ENCODE data around the gene KLHL29. TPM values are rescaled to one million over a fixed set of nuclear protein-coding genes. Genes with fewer than 3 reads are reported as not detected.
"Not testable (repeated sequence)": the region's sequence is repeated elsewhere in the genome, so short reads cannot be mapped to it uniquely, and the experiment has no call there.

Gene KLHL29
- total and polyA plus RNA-seq, 2 experiments from 2014 or later, result 1.5 to 6.5 TPM

- not testable (repeated sequence) for H3K9me2 ChIP-seq (ENCODE audit: insufficient read depth); H3K27ac ChIP-seq (ENCODE audit: low read depth); H2AFZ ChIP-seq; H3K9me3 Mint-ChIP-seq; H3K36me3 Mint-ChIP-seq (ENCODE audit: low read depth); H3K79me2 ChIP-seq (replicated peaks; ENCODE audit: insufficient read depth); H3F3A ChIP-seq (replicated peaks; ENCODE audit: low read depth); H3K27ac Mint-ChIP-seq; H3K4me2 ChIP-seq; H3K36me3 ChIP-seq (ENCODE audit: insufficient read depth); H3K4me3 ChIP-seq; H3K4me3 Mint-ChIP-seq; DNase-seq (ENCODE audit: low spot score); ATAC-seq
- H4K20me1 ChIP-seq (replicated peaks; ENCODE audit: insufficient read depth), result peaks cover 10% of the 10 kb centered on the region
- H3K4me1 ChIP-seq (ENCODE audit: insufficient read depth), result peaks cover 14% of the 10 kb centered on the region; the same call in 1 of the 2 replicates
- peaks cover 36% of the 10 kb centered on the region for H3K4me1 Mint-ChIP-seq
- peaks cover 34% of the 10 kb centered on the region for H3K27me3 ChIP-seq (ENCODE audit: insufficient read depth)
- peaks cover 25% of the 10 kb centered on the region for H3K27me3 Mint-ChIP-seq (ENCODE audit: insufficient read depth, low read depth, poor library complexity)
Measured at GRCh38 chr2:23391237-23391736, 6.3 kb downstream of the KLHL29 start.

DNA sequence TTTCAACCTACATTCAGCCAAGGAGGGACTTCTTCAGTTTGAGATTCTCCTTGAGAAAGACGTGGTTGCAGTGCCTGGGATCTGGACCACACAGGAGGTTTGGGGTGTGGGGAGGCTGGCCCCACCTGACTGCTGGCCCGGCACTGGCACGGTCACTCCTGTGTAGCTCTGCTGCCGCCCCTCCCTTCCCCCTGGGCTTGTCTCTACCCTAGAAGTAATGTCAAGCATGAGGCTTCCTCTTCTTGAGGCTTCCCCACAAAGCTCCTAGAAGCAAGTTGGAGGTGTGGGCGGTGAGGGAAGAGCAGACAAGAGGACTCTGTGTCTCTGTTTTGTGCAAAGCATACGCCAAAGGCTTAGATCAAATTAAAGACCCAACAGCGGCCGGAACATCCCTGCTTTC lies 8.7 kb downstream of the KLHL29 start:
- TF ChIP-seq CREB1 (CRISPR knock-in tag; IDR thresholded peaks at IDR 0.05; ENCODE audit: low read depth) (no peak), ZNF331 (CRISPR knock-in tag; IDR thresholded peaks at IDR 0.05; ENCODE audit: low read depth) (no peak), ZNF114 (CRISPR knock-in tag; IDR thresholded peaks at IDR 0.05) (no peak), EZH2 (IDR thresholded peaks at IDR 0.05; ENCODE audit: low read depth, unreplicated experiment) (no peak), EZH2phosphoT487 (IDR thresholded peaks at IDR 0.05; ENCODE audit: unreplicated experiment) (no peak), STAT1 (IDR thresholded peaks at IDR 0.05; ENCODE audit: unreplicated experiment) (no peak), JUNB (IDR thresholded peaks at IDR 0.05; ENCODE audit: unreplicated experiment) (no peak), POLR2AphosphoS5 (IDR thresholded peaks at IDR 0.05; ENCODE audit: low read depth) (no peak)
- TF ChIP-seq, protein P1, sequence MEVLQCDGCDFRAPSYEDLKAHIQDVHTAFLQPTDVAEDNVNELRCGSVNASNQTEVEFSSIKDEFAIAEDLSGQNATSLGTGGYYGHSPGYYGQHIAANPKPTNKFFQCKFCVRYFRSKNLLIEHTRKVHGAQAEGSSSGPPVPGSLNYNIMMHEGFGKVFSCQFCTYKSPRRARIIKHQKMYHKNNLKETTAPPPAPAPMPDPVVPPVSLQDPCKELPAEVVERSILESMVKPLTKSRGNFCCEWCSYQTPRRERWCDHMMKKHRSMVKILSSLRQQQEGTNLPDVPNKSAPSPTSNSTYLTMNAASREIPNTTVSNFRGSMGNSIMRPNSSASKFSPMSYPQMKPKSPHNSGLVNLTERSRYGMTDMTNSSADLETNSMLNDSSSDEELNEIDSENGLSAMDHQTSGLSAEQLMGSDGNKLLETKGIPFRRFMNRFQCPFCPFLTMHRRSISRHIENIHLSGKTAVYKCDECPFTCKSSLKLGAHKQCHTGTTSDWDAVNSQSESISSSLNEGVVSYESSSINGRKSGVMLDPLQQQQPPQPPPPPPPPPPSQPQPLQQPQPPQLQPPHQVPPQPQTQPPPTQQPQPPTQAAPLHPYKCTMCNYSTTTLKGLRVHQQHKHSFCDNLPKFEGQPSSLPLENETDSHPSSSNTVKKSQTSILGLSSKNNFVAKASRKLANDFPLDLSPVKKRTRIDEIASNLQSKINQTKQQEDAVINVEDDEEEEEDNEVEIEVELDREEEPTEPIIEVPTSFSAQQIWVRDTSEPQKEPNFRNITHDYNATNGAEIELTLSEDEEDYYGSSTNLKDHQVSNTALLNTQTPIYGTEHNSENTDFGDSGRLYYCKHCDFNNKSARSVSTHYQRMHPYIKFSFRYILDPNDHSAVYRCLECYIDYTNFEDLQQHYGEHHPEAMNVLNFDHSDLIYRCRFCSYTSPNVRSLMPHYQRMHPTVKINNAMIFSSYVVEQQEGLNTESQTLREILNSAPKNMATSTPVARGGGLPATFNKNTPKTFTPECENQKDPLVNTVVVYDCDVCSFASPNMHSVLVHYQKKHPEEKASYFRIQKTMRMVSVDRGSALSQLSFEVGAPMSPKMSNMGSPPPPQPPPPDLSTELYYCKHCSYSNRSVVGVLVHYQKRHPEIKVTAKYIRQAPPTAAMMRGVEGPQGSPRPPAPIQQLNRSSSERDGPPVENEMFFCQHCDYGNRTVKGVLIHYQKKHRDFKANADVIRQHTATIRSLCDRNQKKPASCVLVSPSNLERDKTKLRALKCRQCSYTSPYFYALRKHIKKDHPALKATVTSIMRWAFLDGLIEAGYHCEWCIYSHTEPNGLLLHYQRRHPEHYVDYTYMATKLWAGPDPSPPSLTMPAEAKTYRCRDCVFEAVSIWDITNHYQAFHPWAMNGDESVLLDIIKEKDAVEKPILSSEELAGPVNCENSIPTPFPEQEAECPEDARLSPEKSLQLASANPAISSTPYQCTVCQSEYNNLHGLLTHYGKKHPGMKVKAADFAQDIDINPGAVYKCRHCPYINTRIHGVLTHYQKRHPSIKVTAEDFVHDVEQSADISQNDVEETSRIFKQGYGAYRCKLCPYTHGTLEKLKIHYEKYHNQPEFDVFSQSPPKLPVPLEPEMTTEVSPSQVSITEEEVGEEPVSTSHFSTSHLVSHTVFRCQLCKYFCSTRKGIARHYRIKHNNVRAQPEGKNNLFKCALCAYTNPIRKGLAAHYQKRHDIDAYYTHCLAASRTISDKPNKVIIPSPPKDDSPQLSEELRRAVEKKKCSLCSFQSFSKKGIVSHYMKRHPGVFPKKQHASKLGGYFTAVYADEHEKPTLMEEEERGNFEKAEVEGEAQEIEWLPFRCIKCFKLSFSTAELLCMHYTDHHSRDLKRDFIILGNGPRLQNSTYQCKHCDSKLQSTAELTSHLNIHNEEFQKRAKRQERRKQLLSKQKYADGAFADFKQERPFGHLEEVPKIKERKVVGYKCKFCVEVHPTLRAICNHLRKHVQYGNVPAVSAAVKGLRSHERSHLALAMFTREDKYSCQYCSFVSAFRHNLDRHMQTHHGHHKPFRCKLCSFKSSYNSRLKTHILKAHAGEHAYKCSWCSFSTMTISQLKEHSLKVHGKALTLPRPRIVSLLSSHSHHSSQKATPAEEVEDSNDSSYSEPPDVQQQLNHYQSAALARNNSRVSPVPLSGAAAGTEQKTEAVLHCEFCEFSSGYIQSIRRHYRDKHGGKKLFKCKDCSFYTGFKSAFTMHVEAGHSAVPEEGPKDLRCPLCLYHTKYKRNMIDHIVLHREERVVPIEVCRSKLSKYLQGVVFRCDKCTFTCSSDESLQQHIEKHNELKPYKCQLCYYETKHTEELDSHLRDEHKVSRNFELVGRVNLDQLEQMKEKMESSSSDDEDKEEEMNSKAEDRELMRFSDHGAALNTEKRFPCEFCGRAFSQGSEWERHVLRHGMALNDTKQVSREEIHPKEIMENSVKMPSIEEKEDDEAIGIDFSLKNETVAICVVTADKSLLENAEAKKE (CRISPR knock-in tag; IDR thresholded peaks at IDR 0.05), result no peak
- Histone ChIP-seq H3K4me2 (no peak overlapping the region), H2AFZ (no peak overlapping the region), H3K27ac (ENCODE audit: low read depth) (no peak overlapping the region), H3K79me2 (replicated peaks; ENCODE audit: insufficient read depth) (0 out of 2 replicates have a peak, but pooled peaks cover 4% of the 10 kb centered on the region), H3K9me2 (ENCODE audit: insufficient read depth) (no peaks in the 10 kb centered on the region), H3F3A (replicated peaks; ENCODE audit: low read depth) (no peaks in the 10 kb centered on the region), H3K27me3 (ENCODE audit: insufficient read depth) (peaks cover 10% of the 10 kb centered on the region; the same call in 1 of the 2 replicates), H4K20me1 (replicated peaks; ENCODE audit: insufficient read depth) (no peaks in the 10 kb centered on the region), H3K4me3 (no peak overlapping the region), H3K4me1 (ENCODE audit: insufficient read depth) (no peaks in the 10 kb centered on the region; the same call in 1 of the 2 replicates), H3K36me3 (ENCODE audit: insufficient read depth) (no peaks in the 10 kb centered on the region)
- Mint-ChIP-seq H3K27ac (no peak overlapping the region), H3K9me3 (no peaks in the 10 kb centered on the region), H3K4me3 (no peak overlapping the region), H3K27me3 (ENCODE audit: insufficient read depth, low read depth, poor library complexity) (peaks cover 2% of the 10 kb centered on the region), H3K4me1 (peaks cover 36% of the 10 kb centered on the region), H3K36me3 (ENCODE audit: low read depth) (no peaks in the 10 kb centered on the region)
- ATAC-seq (peak; percentile 47; the same call in 2 of the 3 replicates), DNase-seq (ENCODE audit: low spot score) (no peak)
